ENCODE measurements around the gene CLN5. TPM values are rescaled to one million over a fixed set of nuclear protein-coding genes. Genes with fewer than 3 reads are reported as not detected.

CLN5 gene
- total RNA-seq, 1 donor from 2014 or later = 43.3 TPM

DNA sequence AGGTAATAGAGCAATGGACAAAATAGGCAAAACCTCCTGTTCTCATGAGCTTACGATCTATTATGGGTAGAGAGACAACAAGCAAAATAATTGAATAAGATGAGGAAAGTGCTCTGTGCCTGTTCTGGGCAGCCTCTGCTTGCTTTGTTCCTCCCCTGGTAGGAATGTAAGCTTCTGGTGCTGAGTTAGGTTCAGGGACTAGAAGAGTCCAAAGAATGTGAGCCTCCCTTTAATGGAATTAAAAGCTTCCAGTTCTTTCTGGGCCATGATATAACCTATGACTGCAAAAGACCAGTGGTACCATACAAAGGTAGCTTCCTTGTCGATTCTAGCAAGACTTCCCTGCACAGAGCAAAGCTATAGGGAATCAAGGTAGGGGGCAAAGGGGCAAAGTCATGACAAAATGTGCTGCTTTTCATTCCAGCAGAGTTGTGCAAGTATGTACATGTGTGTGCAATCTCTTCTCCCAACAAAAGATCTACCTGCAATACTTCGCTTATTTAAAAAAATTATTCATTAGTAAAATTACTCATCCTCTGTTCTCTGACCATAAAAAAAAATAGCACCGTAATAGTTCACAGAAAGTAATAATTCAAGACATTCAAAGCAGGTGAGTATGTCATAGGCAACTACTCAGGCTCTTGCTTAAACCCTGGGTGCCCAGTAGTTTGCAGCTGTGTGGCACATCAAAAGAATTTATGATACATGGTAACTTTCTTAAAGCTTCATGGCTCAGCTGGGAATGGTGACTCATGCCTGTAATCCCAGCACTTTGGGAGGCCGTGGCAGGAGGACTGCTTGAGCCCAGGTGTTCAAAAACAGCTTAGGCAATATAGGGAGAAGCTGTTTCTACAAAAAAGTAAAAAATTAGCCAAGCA is 22.2 kb upstream of the CLN5 start:
- peaks cover 43% of the 10 kb centered on the region for H3K27me3 Mint-ChIP-seq (ENCODE audit: unreplicated experiment)
- DNase-seq (ENCODE audit: extremely low spot score, unreplicated experiment) = no peak
- H3K4me3 Mint-ChIP-seq (ENCODE audit: unreplicated experiment) = no peak overlapping the region
- no peak overlapping the region for H3K27ac Mint-ChIP-seq (ENCODE audit: unreplicated experiment)
- no peaks in the 10 kb centered on the region for H3K9me3 Mint-ChIP-seq (ENCODE audit: unreplicated experiment)
- no peaks in the 10 kb centered on the region for H3K36me3 Mint-ChIP-seq (ENCODE audit: unreplicated experiment)
- H3K4me1 Mint-ChIP-seq (ENCODE audit: unreplicated experiment) = peaks cover 28% of the 10 kb centered on the region
- no peak for TF ChIP-seq CTCF (IDR thresholded peaks at IDR 0.05)

DNA sequence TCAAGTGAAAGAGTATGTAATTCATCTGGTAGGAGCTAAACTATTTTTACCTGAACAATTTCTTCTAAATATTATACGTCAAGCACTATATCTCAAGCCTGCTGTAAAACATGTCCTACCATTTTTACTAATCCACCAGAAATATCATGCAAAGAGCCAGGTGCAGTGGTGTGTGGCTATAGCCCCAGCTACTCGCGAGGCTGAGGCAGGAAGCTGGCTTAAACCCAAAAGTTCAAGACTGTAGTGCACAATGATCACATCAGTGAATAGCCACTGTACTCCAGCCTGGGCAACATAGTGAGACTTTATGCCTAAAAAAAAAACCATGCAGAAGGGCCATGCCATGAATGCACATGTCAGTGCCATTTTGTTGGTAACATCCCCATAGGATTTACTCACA is 20.7 kb upstream of the CLN5 start:
- no peak for TF ChIP-seq CTCF (IDR thresholded peaks at IDR 0.05)
- Mint-ChIP-seq H3K36me3 (ENCODE audit: unreplicated experiment) (no peaks in the 10 kb centered on the region), H3K4me1 (ENCODE audit: unreplicated experiment) (peaks cover 17% of the 10 kb centered on the region), H3K9me3 (ENCODE audit: unreplicated experiment) (no peaks in the 10 kb centered on the region), H3K27ac (ENCODE audit: unreplicated experiment) (no peak overlapping the region), H3K27me3 (ENCODE audit: unreplicated experiment) (peaks cover 48% of the 10 kb centered on the region), H3K4me3 (ENCODE audit: unreplicated experiment) (no peak overlapping the region)
- no peak for DNase-seq (ENCODE audit: extremely low spot score, unreplicated experiment)

- no peak for TF ChIP-seq CTCF (IDR thresholded peaks at IDR 0.05)
- H3K27me3 Mint-ChIP-seq (ENCODE audit: unreplicated experiment) = peaks cover 53% of the 10 kb centered on the region
- H3K4me3 Mint-ChIP-seq (ENCODE audit: unreplicated experiment) = no peak overlapping the region
These were observed 19.7 kb upstream of the CLN5 start for GRCh38 chr13:76971851-76972829.

GRCh38 chr13:76973920-76974617 is 17.8 kb upstream of the CLN5 start:
- H3K36me3 Mint-ChIP-seq (ENCODE audit: unreplicated experiment) = no peaks in the 10 kb centered on the region
- H3K9me3 Mint-ChIP-seq (ENCODE audit: unreplicated experiment) = no peaks in the 10 kb centered on the region
- no peak for DNase-seq (ENCODE audit: extremely low spot score, unreplicated experiment)
- no peak overlapping the region for H3K4me3 Mint-ChIP-seq (ENCODE audit: unreplicated experiment)
- H3K27me3 Mint-ChIP-seq (ENCODE audit: unreplicated experiment) = peaks cover 66% of the 10 kb centered on the region
- H3K4me1 Mint-ChIP-seq (ENCODE audit: unreplicated experiment) = peaks cover 2% of the 10 kb centered on the region
- no peak overlapping the region for H3K27ac Mint-ChIP-seq (ENCODE audit: unreplicated experiment)
- TF ChIP-seq CTCF (IDR thresholded peaks at IDR 0.05) = no peak

More at GRCh38 chr13:76971851-76972829, 19.7 kb upstream of the CLN5 start:
- H3K4me1 Mint-ChIP-seq (ENCODE audit: unreplicated experiment) = peaks cover 9% of the 10 kb centered on the region
- H3K9me3 Mint-ChIP-seq (ENCODE audit: unreplicated experiment) = no peaks in the 10 kb centered on the region
- no peak overlapping the region for H3K27ac Mint-ChIP-seq (ENCODE audit: unreplicated experiment)
- no peak for DNase-seq (ENCODE audit: extremely low spot score, unreplicated experiment)
- H3K36me3 Mint-ChIP-seq (ENCODE audit: unreplicated experiment) = no peaks in the 10 kb centered on the region

Data from osteocyte (in vitro differentiated cells).